ENCODE measurements around the gene NCDN.
"Not testable (repeated sequence)": the region's sequence is repeated elsewhere in the genome, so short reads cannot be mapped to it uniquely, and the experiment has no call there.

NCDN gene

DNA sequence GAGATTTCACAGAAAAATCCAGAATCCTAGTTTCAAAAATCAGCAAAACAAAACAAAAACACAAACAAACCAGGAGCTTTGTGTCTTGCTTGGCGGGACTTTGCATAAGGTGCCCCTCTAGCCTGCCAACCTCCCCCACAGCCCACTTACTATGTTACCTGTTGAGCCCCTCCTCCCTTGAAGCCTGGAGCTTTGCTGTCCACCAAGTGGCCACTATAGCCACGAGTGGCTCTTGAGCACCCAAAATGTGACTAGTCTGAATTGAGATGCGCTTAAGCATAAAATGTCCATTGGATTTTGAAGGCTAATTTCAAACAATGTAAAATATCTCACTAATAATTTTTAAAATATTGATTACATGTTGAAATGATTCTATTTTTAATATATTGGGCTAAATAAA is 27.7 kb downstream of the NCDN start:
- H3K36me3 ChIP-seq (ENCODE audit: insufficient read depth): no peaks in the 10 kb centered on the region
- H2AFZ ChIP-seq (ENCODE audit: low read depth): no peak overlapping the region
- H4K20me1 ChIP-seq (ENCODE audit: insufficient read depth): no peaks in the 10 kb centered on the region
- no peak overlapping the region for H3K27ac ChIP-seq
- H3K79me2 ChIP-seq (ENCODE audit: insufficient read depth, low read depth): no peaks in the 10 kb centered on the region
- no peaks in the 10 kb centered on the region for H3K4me1 ChIP-seq (ENCODE audit: low read depth, poor library complexity, severe bottlenecking)
- no peaks in the 10 kb centered on the region for H3K27me3 ChIP-seq (ENCODE audit: insufficient read depth, low read depth)
- H3K9ac ChIP-seq: no peak overlapping the region
- TF ChIP-seq, protein P1, sequence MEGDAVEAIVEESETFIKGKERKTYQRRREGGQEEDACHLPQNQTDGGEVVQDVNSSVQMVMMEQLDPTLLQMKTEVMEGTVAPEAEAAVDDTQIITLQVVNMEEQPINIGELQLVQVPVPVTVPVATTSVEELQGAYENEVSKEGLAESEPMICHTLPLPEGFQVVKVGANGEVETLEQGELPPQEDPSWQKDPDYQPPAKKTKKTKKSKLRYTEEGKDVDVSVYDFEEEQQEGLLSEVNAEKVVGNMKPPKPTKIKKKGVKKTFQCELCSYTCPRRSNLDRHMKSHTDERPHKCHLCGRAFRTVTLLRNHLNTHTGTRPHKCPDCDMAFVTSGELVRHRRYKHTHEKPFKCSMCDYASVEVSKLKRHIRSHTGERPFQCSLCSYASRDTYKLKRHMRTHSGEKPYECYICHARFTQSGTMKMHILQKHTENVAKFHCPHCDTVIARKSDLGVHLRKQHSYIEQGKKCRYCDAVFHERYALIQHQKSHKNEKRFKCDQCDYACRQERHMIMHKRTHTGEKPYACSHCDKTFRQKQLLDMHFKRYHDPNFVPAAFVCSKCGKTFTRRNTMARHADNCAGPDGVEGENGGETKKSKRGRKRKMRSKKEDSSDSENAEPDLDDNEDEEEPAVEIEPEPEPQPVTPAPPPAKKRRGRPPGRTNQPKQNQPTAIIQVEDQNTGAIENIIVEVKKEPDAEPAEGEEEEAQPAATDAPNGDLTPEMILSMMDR (conservative IDR thresholded peaks at IDR 0.05; ENCODE audit: low read depth, low read length): no peak
- no peak overlapping the region for H3K4me3 ChIP-seq (IDR thresholded peaks at IDR 0.05; ENCODE audit: insufficient read depth, low read depth, low read length)
- no peak overlapping the region for H3K4me2 ChIP-seq

DNA sequence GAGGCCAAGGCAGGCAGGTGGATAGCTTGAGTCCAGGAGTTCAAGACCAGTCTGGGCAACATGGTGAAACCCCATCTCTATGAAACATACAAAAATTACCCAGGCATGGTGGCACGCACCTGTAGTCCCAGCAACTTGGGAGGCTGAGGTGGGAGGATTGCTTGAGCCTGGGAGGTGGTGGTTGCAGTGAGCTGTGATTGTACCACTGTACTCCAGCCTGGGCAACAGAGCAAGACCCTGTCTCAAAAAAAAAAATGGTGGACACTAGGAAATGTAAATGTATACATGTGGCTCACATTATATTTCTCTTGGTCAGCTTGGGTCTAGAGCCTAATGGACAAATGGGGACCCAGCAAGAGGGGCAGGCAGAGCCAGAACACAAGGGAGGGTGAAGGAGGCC is 28.2 kb downstream of the NCDN start:
- not testable (repeated sequence) for H3K36me3 ChIP-seq (ENCODE audit: insufficient read depth); H3K4me3 ChIP-seq (IDR thresholded peaks at IDR 0.05; ENCODE audit: insufficient read depth, low read depth, low read length); H3K4me2 ChIP-seq; H3K27ac ChIP-seq; H3K4me1 ChIP-seq (ENCODE audit: low read depth, poor library complexity, severe bottlenecking); H3K79me2 ChIP-seq (ENCODE audit: insufficient read depth, low read depth); H2AFZ ChIP-seq (ENCODE audit: low read depth); H3K9ac ChIP-seq; H3K27me3 ChIP-seq (ENCODE audit: insufficient read depth, low read depth); H4K20me1 ChIP-seq (ENCODE audit: insufficient read depth)

DNA sequence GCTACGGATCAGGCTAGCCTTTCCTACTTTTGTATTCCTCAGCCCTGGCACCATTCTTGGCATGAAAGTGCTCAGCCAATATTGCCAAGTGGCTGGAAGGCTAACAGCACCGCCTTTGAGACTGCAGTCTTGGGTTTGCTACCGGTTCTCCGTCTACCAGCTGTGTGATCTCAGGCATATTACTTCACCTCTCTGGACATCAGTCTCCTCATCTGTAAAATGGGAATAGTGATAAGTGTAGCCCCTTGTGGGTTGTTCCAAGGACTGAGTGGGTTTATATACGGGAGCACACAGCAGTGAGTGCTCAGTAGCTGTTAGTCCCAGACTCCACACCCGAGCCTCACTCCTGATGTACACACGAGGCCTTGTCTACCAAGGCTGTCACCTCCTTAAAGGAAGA is 29.2 kb downstream of the NCDN start:
- no peak overlapping the region for H2AFZ ChIP-seq (ENCODE audit: low read depth)
- no peak overlapping the region for H3K4me2 ChIP-seq
- TF ChIP-seq, protein P1 (conservative IDR thresholded peaks at IDR 0.05; ENCODE audit: low read depth, low read length): no peak
- no peak overlapping the region for H3K27ac ChIP-seq
- H3K79me2 ChIP-seq (ENCODE audit: insufficient read depth, low read depth): no peaks in the 10 kb centered on the region
- no peak overlapping the region for H3K9ac ChIP-seq
- no peaks in the 10 kb centered on the region for H3K4me1 ChIP-seq (ENCODE audit: low read depth, poor library complexity, severe bottlenecking)
- no peaks in the 10 kb centered on the region for H4K20me1 ChIP-seq (ENCODE audit: insufficient read depth)
- no peaks in the 10 kb centered on the region for H3K27me3 ChIP-seq (ENCODE audit: insufficient read depth, low read depth)
- H3K4me3 ChIP-seq (IDR thresholded peaks at IDR 0.05; ENCODE audit: insufficient read depth, low read depth, low read length): no peak overlapping the region
- no peaks in the 10 kb centered on the region for H3K36me3 ChIP-seq (ENCODE audit: insufficient read depth)

DNA sequence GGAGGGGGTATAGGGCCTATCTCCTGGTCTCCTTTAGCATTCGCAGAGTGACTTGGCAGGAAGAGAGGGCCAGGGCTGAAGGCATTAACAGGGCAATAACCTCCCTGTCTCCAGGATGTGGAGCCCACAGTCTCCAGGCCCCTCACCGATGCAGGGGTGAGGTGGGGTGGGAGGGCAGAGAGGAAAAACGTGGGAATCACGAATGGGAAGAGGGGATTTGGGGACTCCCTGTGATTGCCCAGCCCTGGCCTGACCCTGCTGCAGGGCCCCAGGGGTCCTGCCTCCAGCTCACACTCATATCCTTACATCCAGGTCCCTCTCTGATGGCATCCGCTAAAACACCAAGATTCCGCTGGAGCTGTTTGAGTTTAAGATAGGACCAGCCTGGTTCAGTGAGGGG is 30.1 kb downstream of the NCDN start:
- TF ChIP-seq, protein P1 (conservative IDR thresholded peaks at IDR 0.05; ENCODE audit: low read depth, low read length): no peak
- Histone ChIP-seq H3K9ac (no peak overlapping the region), H3K36me3 (ENCODE audit: insufficient read depth) (no peaks in the 10 kb centered on the region), H3K4me1 (ENCODE audit: low read depth, poor library complexity, severe bottlenecking) (no peaks in the 10 kb centered on the region), H3K4me2 (no peak overlapping the region), H4K20me1 (ENCODE audit: insufficient read depth) (no peaks in the 10 kb centered on the region), H3K27ac (no peak overlapping the region), H3K79me2 (ENCODE audit: insufficient read depth, low read depth) (no peaks in the 10 kb centered on the region), H3K27me3 (ENCODE audit: insufficient read depth, low read depth) (no peaks in the 10 kb centered on the region), H2AFZ (ENCODE audit: low read depth) (no peak overlapping the region), H3K4me3 (IDR thresholded peaks at IDR 0.05; ENCODE audit: insufficient read depth, low read depth, low read length) (no peak overlapping the region)

DNA sequence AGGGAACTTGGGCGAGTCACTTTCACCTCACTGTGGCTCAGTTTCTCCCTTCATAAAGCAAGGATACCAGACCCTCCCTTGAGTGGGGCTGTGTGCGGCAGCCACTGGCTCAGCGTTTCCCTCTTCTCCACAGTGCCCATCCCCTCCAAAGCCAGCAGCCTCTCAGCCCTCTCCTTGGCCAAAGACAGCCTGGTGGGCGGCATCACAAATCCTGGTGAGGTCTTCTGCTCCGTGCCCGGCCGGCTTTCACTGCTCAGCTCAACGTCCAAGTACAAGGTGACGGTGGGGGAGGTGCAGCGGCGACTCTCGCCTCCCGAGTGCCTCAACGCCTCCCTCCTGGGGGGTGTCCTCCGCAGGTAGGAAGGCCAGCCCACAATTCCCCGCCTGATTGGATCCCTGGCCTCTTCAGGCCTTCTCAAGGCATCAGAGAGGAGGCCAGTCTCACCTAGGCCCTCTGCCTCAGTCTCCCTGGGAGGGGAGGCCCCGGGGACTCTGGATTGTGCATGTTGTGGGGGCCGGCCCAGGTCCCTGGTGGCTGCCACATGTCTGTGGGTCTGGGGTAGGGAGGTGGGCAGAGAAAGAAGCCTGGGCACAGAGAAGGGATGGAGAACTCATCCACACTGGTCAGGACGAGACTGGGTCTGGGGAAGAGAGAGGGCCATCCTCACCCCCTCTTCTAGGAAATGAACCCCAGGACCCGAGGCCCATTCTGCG is 30.8 kb downstream of the NCDN start:
- no peaks in the 10 kb centered on the region for H3K27me3 ChIP-seq (ENCODE audit: insufficient read depth, low read depth)
- no peaks in the 10 kb centered on the region for H3K4me1 ChIP-seq (ENCODE audit: low read depth, poor library complexity, severe bottlenecking)
- no peak overlapping the region for H3K27ac ChIP-seq
- H4K20me1 ChIP-seq (ENCODE audit: insufficient read depth): no peaks in the 10 kb centered on the region
- H3K79me2 ChIP-seq (ENCODE audit: insufficient read depth, low read depth): no peaks in the 10 kb centered on the region
- TF ChIP-seq, protein P1 (conservative IDR thresholded peaks at IDR 0.05; ENCODE audit: low read depth, low read length): no peak
- H3K9ac ChIP-seq: no peak overlapping the region
- no peak overlapping the region for H2AFZ ChIP-seq (ENCODE audit: low read depth)
- H3K36me3 ChIP-seq (ENCODE audit: insufficient read depth): no peaks in the 10 kb centered on the region
- H3K4me2 ChIP-seq: no peak overlapping the region
- H3K4me3 ChIP-seq (IDR thresholded peaks at IDR 0.05; ENCODE audit: insufficient read depth, low read depth, low read length): no peak overlapping the region

Measured in KMS-11 (cell line).